Measurements from ENCODE around the gene IFNAR2. TPM values are rescaled to one million over a fixed set of nuclear protein-coding genes. Genes with fewer than 3 reads are reported as not detected.

The IFNAR2 gene
- total and polyA plus RNA-seq, 2 experiments from 2014 or later: 16.8 to 18.2 TPM

DNA sequence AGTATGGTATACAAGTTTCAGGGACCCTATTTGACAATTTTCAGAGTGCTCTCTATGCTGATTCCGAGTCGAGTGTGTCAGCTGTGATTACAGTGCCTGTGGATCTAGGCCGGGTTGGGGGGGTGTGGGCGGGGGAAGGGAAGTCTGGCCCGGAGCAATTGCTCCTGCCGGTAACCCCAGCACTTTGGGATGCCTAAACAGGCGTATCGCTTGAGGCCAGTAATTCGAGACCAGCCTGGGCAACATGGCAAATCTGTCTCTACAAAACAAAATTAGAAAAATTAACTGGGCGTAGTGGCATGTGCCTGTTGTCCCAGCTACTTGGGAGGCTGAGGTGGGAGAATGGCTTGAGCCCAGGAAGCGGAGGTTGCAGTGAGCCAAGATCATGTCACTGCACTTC is 34.8 kb downstream of the IFNAR2 start (continued):
- TF ChIP-seq, protein P1, sequence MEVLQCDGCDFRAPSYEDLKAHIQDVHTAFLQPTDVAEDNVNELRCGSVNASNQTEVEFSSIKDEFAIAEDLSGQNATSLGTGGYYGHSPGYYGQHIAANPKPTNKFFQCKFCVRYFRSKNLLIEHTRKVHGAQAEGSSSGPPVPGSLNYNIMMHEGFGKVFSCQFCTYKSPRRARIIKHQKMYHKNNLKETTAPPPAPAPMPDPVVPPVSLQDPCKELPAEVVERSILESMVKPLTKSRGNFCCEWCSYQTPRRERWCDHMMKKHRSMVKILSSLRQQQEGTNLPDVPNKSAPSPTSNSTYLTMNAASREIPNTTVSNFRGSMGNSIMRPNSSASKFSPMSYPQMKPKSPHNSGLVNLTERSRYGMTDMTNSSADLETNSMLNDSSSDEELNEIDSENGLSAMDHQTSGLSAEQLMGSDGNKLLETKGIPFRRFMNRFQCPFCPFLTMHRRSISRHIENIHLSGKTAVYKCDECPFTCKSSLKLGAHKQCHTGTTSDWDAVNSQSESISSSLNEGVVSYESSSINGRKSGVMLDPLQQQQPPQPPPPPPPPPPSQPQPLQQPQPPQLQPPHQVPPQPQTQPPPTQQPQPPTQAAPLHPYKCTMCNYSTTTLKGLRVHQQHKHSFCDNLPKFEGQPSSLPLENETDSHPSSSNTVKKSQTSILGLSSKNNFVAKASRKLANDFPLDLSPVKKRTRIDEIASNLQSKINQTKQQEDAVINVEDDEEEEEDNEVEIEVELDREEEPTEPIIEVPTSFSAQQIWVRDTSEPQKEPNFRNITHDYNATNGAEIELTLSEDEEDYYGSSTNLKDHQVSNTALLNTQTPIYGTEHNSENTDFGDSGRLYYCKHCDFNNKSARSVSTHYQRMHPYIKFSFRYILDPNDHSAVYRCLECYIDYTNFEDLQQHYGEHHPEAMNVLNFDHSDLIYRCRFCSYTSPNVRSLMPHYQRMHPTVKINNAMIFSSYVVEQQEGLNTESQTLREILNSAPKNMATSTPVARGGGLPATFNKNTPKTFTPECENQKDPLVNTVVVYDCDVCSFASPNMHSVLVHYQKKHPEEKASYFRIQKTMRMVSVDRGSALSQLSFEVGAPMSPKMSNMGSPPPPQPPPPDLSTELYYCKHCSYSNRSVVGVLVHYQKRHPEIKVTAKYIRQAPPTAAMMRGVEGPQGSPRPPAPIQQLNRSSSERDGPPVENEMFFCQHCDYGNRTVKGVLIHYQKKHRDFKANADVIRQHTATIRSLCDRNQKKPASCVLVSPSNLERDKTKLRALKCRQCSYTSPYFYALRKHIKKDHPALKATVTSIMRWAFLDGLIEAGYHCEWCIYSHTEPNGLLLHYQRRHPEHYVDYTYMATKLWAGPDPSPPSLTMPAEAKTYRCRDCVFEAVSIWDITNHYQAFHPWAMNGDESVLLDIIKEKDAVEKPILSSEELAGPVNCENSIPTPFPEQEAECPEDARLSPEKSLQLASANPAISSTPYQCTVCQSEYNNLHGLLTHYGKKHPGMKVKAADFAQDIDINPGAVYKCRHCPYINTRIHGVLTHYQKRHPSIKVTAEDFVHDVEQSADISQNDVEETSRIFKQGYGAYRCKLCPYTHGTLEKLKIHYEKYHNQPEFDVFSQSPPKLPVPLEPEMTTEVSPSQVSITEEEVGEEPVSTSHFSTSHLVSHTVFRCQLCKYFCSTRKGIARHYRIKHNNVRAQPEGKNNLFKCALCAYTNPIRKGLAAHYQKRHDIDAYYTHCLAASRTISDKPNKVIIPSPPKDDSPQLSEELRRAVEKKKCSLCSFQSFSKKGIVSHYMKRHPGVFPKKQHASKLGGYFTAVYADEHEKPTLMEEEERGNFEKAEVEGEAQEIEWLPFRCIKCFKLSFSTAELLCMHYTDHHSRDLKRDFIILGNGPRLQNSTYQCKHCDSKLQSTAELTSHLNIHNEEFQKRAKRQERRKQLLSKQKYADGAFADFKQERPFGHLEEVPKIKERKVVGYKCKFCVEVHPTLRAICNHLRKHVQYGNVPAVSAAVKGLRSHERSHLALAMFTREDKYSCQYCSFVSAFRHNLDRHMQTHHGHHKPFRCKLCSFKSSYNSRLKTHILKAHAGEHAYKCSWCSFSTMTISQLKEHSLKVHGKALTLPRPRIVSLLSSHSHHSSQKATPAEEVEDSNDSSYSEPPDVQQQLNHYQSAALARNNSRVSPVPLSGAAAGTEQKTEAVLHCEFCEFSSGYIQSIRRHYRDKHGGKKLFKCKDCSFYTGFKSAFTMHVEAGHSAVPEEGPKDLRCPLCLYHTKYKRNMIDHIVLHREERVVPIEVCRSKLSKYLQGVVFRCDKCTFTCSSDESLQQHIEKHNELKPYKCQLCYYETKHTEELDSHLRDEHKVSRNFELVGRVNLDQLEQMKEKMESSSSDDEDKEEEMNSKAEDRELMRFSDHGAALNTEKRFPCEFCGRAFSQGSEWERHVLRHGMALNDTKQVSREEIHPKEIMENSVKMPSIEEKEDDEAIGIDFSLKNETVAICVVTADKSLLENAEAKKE (CRISPR knock-in tag; IDR thresholded peaks at IDR 0.05): no peak
- no peak for TF ChIP-seq POLR2AphosphoS5 (IDR thresholded peaks at IDR 0.05; ENCODE audit: low read depth)

DNA sequence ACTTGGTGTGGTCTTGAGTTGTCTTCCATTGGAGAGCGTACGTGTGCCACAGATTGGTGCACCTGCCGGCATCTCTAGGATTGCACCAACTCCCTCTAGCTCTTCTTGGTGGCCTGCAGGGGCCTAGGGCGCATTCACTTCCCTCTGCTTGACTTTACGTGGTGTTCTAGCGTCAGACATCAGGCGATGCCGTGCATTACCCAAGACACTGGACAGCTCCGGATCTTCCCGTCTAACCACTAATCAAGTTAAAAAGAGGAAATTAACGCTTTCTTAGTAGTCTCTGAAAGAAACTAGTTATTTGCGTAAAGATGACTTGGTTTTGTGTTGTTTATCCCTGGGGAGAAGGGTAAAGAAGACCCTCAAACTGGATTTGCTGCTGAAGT is 35.9 kb downstream of the IFNAR2 start:
- peak overlapping the region; percentile 75 for H3K4me3 Mint-ChIP-seq
- H2AFZ ChIP-seq: peak overlapping the region; percentile 31; the same call in 1 of the 2 replicates
- ATAC-seq: peak; percentile 52
- no peak overlapping the region for H3K27ac ChIP-seq (ENCODE audit: low read depth)
- H3K9me2 ChIP-seq (ENCODE audit: insufficient read depth): no peaks in the 10 kb centered on the region
- H3K79me2 ChIP-seq (replicated peaks; ENCODE audit: insufficient read depth): no peaks in the 10 kb centered on the region
- H3K27me3 Mint-ChIP-seq (ENCODE audit: insufficient read depth, low read depth, poor library complexity): peaks cover 17% of the 10 kb centered on the region
- peaks cover 24% of the 10 kb centered on the region for H3K4me1 Mint-ChIP-seq
- H3K27ac Mint-ChIP-seq: no peak overlapping the region
- H3K9me3 Mint-ChIP-seq: no peaks in the 10 kb centered on the region
- H3K36me3 Mint-ChIP-seq (ENCODE audit: low read depth): peaks cover 5% of the 10 kb centered on the region; the same call in 1 of the 3 replicates
- H3F3A ChIP-seq (replicated peaks; ENCODE audit: low read depth): 0 out of 2 replicates have a peak, but pooled peaks cover 9% of the 10 kb centered on the region
- peaks cover 24% of the 10 kb centered on the region for H3K4me1 ChIP-seq (ENCODE audit: insufficient read depth)
- H3K27me3 ChIP-seq (ENCODE audit: insufficient read depth): no peaks in the 10 kb centered on the region
- H3K36me3 ChIP-seq (ENCODE audit: insufficient read depth): no peaks in the 10 kb centered on the region
- peak; percentile 65 for DNase-seq (ENCODE audit: low spot score)
- no peaks in the 10 kb centered on the region; the same call in 1 of the 2 replicates for H4K20me1 ChIP-seq (replicated peaks; ENCODE audit: insufficient read depth)
- H3K4me3 ChIP-seq: peak overlapping the region; percentile 80
- H3K4me2 ChIP-seq: peak overlapping the region; percentile 80
- TF ChIP-seq, protein P1 (CRISPR knock-in tag; IDR thresholded peaks at IDR 0.05): no peak
- peak; percentile 50 for TF ChIP-seq REST (IDR thresholded peaks at IDR 0.05; ENCODE audit: unreplicated experiment)
